Calu3 (cell line): ENCODE results near the gene FAM118B. TPM values are rescaled to one million over a fixed set of nuclear protein-coding genes. Genes with fewer than 3 reads are reported as not detected.

Experiments used
- BruUV-seq: library from RNA; stranded (reverse); fragments of 400-500 nt; replicated peaks from 2 replicates; lab custom pipeline; 2021; lab: Mats Ljungman, UMichigan
- CTCF ChIA-PET: fragments of 300-600 bp; sonication (Branson Sonifier 250); formaldehyde crosslinking; loops from one replicate; lab custom pipeline; 2022; ENCODE audit warnings: antibody characterized with exemption; lab: Charles Lee
- DNase-seq: peaks from one replicate; pipeline ENCODE4 v3.0.0; 2022
- H3K27ac Mint-ChIP-seq: one replicate; pipeline ENCODE4 v1.8.0; 2022; ENCODE audit warnings: mixed read lengths; ENCODE audit not compliant: unreplicated experiment
- H3K27me3 Mint-ChIP-seq: one replicate; pipeline ENCODE4 v1.8.0; 2022; ENCODE audit warnings: mixed read lengths; ENCODE audit not compliant: unreplicated experiment
- H3K36me3 Mint-ChIP-seq: one replicate; pipeline ENCODE4 v1.8.0; 2022; ENCODE audit warnings: mild to moderate bottlenecking, moderate library complexity, mixed read lengths; ENCODE audit not compliant: insufficient read depth, unreplicated experiment
- H3K4me1 Mint-ChIP-seq: one replicate; pipeline ENCODE4 v1.8.0; 2022; ENCODE audit warnings: mild to moderate bottlenecking, low read depth, mixed read lengths; ENCODE audit not compliant: unreplicated experiment
- H3K4me3 Mint-ChIP-seq: one replicate; pipeline ENCODE4 v1.8.0; 2022; ENCODE audit warnings: mild to moderate bottlenecking, low read depth, moderate library complexity, mixed read lengths; ENCODE audit not compliant: unreplicated experiment
- H3K9me3 Mint-ChIP-seq: one replicate; pipeline ENCODE4 v1.8.0; 2022; ENCODE audit warnings: low read depth, mixed read lengths; ENCODE audit not compliant: unreplicated experiment
- intact Hi-C: fragments of 100-400 bp; cut with micrococcal nuclease; formaldehyde crosslinking; loops from one replicate; pipeline ENCODE4 v1.10.0; 2022; ENCODE audit not compliant: unreplicated experiment
- total RNA-seq: library from RNA; stranded (reverse); gene quantifications from 2 replicates; pipeline ENCODE4 v1.2.3, GENCODE V29; 2022
- TF ChIP-seq, protein P1 (sequence below): fragments of 200-600 bp; IDR thresholded peaks from one replicate; pipeline ENCODE4 v1.8.0; 2022; ENCODE audit warnings: antibody characterized with exemption; ENCODE audit not compliant: unreplicated experiment

The FAM118B gene
- total RNA-seq, 1 experiment from 2014 or later: 15.7 TPM

DNA sequence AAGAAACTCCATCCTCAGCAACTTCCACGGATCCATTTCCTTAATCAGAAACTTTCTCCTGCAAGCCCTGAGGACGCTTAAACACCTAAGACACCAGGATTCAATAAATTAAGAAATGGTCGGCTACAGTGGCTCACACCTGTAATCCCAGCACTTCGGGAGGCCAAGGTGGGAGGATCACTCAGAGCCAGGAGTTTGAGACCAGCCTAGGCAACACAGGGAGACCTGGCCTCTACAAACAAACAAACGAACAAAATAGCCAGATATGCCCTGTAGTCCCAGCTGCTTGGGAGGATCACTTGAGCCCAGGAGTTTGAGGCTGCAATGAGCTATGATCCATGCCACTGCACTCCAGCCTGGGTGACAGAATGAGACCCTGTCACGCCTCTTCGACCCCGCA, 46.8 kb upstream of the FAM118B start:
- no peaks in the 10 kb centered on the region for H3K4me1 Mint-ChIP-seq
- DNase-seq: no peak
- CTCF ChIA-PET: no interaction called here
- TF ChIP-seq, protein P1, sequence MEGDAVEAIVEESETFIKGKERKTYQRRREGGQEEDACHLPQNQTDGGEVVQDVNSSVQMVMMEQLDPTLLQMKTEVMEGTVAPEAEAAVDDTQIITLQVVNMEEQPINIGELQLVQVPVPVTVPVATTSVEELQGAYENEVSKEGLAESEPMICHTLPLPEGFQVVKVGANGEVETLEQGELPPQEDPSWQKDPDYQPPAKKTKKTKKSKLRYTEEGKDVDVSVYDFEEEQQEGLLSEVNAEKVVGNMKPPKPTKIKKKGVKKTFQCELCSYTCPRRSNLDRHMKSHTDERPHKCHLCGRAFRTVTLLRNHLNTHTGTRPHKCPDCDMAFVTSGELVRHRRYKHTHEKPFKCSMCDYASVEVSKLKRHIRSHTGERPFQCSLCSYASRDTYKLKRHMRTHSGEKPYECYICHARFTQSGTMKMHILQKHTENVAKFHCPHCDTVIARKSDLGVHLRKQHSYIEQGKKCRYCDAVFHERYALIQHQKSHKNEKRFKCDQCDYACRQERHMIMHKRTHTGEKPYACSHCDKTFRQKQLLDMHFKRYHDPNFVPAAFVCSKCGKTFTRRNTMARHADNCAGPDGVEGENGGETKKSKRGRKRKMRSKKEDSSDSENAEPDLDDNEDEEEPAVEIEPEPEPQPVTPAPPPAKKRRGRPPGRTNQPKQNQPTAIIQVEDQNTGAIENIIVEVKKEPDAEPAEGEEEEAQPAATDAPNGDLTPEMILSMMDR: no peak
- no peaks in the 10 kb centered on the region for H3K36me3 Mint-ChIP-seq
- BruUV-seq: no TSS peak
- no peak overlapping the region for H3K27ac Mint-ChIP-seq
- H3K9me3 Mint-ChIP-seq: no peaks in the 10 kb centered on the region
- H3K27me3 Mint-ChIP-seq: no peaks in the 10 kb centered on the region
- intact Hi-C loops: no loop called here
- H3K4me3 Mint-ChIP-seq: no peak overlapping the region

DNA sequence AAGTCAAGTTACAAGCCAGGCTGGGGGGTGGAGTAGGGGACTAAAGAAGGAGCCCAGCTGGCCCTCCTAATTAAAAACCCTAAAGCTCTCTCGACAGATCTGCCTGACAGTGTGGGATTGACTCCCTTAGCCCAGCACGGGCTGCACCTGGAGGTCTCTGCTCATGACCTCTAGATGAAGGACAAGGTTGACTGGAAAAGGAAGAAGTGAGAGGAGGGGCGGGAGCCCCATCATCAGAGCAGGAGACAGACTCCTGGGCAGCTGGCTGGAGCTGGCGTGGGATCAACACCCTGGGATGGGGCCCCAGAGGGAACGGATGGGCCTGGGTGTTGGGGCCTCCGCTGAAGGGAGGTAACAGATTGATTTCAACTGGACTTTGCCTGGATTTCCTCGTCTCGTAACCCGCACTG, 46.3 kb upstream of the FAM118B start:
- no TSS peak for BruUV-seq
- no peak for DNase-seq
- TF ChIP-seq, protein P1: no peak
- intact Hi-C loops: no loop called here
- H3K36me3 Mint-ChIP-seq: no peaks in the 10 kb centered on the region
- CTCF ChIA-PET: no interaction called here
- no peak overlapping the region for H3K4me3 Mint-ChIP-seq
- no peaks in the 10 kb centered on the region for H3K9me3 Mint-ChIP-seq
- no peaks in the 10 kb centered on the region for H3K27me3 Mint-ChIP-seq
- no peak overlapping the region for H3K27ac Mint-ChIP-seq
- H3K4me1 Mint-ChIP-seq: no peaks in the 10 kb centered on the region

DNA sequence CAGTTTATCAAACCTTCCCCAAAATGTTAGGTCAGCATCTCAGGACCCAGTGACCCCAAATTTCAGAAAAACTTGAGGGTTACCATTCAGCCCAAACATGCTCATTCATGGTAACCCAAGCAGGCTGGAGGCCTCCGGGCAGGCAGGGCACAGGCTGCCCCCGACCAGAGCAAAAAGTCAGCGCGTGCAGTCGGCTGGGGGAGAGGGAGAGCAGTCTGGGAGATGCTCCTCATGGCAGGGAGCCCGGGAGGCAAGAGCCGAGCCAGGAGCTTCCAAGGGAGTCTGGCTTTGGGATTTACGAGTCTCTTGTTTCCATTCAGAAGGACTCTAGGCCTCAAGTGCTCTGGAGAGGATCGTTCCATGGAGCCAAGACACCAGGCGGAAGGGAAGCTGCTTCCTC, 45.8 kb upstream of the FAM118B start:
- Mint-ChIP-seq H3K4me3 (no peak overlapping the region), H3K4me1 (no peaks in the 10 kb centered on the region), H3K36me3 (no peaks in the 10 kb centered on the region), H3K9me3 (no peaks in the 10 kb centered on the region), H3K27ac (no peak overlapping the region), H3K27me3 (no peaks in the 10 kb centered on the region)
- TF ChIP-seq, protein P1: no peak
- no TSS peak for BruUV-seq
- CTCF ChIA-PET: no interaction called here
- DNase-seq: no peak
- intact Hi-C loops: no loop called here

DNA sequence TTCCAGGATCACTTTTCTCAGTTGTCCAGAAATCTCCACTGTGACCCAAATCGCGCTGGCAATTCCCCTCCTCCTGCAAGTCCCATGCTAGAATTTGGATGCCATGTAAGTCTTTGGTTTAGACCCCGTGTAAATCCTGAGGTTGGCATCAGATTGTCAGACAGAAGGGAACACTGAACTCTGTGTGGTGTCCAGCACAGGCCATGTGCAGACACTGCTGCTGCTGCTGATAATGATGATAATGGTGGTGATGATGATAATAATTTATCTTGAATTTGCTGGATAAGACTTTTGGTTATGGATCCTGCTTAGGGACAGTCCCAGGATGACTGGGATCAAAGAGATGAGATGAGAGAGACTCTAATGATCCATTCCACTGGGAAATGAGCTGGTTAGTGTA, 45.2 kb upstream of the FAM118B start:
- TF ChIP-seq, protein P1: no peak

DNA sequence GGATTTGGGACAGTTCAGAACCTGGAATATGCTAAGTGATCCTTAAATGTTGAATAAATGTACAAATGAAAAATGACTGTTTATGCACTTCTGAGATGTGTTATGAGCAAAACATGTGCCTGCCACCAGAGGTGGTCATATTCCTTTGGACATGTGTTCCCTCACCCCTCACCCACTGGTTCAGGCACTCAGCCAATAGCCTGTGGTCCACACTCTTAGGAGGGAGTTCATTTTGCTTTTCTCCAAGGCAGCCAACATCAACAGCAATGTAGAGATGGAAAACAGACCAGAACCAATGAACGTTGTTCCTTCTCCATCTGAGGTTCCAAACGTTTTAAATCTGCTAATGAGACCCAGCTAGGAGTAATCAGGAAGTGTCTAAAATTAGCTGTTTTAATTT, 44.1 kb upstream of the FAM118B start:
- BruUV-seq: no TSS peak

More for the DNA sequence above, 45.2 kb upstream of the FAM118B start:
- Mint-ChIP-seq H3K9me3 (no peaks in the 10 kb centered on the region), H3K4me1 (no peaks in the 10 kb centered on the region), H3K27me3 (no peaks in the 10 kb centered on the region), H3K4me3 (no peak overlapping the region), H3K36me3 (no peaks in the 10 kb centered on the region), H3K27ac (no peak overlapping the region)
- no TSS peak for BruUV-seq
- intact Hi-C loops: no loop called here
- CTCF ChIA-PET: no interaction called here
- no peak for DNase-seq

More for the DNA sequence above, 44.1 kb upstream of the FAM118B start:
- intact Hi-C loops: no loop called here
- no peak overlapping the region for H3K4me3 Mint-ChIP-seq
- no peaks in the 10 kb centered on the region for H3K27me3 Mint-ChIP-seq
- no peak overlapping the region for H3K27ac Mint-ChIP-seq
- TF ChIP-seq, protein P1: no peak
- no peak for DNase-seq
- no peaks in the 10 kb centered on the region for H3K36me3 Mint-ChIP-seq
- H3K9me3 Mint-ChIP-seq: no peaks in the 10 kb centered on the region
- CTCF ChIA-PET: no interaction called here
- H3K4me1 Mint-ChIP-seq: no peaks in the 10 kb centered on the region
